ENCODE results near the gene TAF3.

TAF3 gene

DNA sequence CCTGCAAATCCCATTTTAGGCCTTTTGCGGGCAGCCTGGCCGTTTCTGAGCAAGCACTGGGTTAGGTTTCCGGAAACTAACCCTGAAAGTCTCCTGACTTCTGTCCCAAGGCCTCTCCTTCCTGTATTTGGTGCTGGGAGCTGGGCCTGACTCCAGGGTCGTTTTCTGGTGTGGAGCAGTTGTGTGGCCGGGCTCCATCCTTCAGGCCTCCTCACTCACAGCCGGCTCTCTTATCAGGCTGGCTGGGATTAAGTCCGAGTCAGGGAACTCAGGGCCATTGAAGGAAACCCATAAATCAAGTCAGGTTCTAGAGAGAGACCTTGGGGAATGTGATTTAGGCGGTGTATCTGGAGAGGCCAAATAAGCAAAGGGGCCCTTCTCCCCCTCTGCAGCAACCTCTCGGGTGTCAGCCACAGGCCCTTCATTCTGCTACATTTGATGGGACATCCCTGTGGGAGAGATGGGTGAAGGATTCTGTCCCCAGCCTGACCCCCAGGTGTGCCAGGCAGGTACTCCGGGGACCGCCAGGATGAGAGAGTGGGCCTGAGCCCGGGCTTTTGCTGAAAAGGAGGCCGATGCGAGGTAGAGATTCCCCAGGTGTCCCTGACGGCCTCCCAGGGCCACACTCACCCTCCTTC lies 239.4 kb downstream of the TAF3 start:
- Mint-ChIP-seq H3K9me3 (ENCODE audit: low read depth) (no peaks in the 10 kb centered on the region), H3K27me3 (peaks cover 5% of the 10 kb centered on the region), H3K36me3 (peaks cover 19% of the 10 kb centered on the region), H3K4me1 (ENCODE audit: low read depth) (peaks cover 73% of the 10 kb centered on the region), H3K27ac (peak overlapping the region; percentile 96), H3K4me3 (peak overlapping the region; percentile 98)

DNA sequence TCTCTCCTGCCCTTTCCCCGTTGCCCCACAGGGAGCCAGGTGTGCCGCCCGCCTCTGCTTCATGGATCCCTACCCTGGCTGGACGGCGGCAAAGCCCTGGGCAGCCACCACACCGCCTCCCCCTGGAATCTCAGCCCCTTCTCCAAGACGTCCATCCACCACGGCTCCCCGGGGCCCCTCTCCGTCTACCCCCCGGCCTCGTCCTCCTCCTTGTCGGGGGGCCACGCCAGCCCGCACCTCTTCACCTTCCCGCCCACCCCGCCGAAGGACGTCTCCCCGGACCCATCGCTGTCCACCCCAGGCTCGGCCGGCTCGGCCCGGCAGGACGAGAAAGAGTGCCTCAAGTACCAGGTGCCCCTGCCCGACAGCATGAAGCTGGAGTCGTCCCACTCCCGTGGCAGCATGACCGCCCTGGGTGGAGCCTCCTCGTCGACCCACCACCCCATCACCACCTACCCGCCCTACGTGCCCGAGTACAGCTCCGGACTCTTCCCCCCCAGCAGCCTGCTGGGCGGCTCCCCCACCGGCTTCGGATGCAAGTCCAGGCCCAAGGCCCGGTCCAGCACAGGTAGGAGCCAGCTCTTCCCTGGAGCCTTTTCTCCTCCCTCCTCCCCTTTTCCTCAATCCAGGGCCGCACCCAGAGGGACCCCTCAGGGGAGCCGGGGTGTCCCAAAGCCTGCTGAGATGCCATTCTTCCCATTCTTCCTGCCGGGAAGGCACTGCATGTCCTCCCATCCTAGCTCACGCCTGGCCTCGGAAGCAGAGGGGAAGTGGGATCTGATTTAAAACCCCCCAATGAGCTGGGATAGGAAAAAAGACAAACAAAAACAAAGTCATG lies 240.2 kb downstream of the TAF3 start:
- Mint-ChIP-seq H3K27me3 (no peaks in the 10 kb centered on the region), H3K9me3 (ENCODE audit: low read depth) (no peaks in the 10 kb centered on the region), H3K4me3 (peak overlapping the region; percentile 98), H3K36me3 (peaks cover 21% of the 10 kb centered on the region), H3K4me1 (ENCODE audit: low read depth) (peaks cover 75% of the 10 kb centered on the region), H3K27ac (peak overlapping the region; percentile 96)

DNA sequence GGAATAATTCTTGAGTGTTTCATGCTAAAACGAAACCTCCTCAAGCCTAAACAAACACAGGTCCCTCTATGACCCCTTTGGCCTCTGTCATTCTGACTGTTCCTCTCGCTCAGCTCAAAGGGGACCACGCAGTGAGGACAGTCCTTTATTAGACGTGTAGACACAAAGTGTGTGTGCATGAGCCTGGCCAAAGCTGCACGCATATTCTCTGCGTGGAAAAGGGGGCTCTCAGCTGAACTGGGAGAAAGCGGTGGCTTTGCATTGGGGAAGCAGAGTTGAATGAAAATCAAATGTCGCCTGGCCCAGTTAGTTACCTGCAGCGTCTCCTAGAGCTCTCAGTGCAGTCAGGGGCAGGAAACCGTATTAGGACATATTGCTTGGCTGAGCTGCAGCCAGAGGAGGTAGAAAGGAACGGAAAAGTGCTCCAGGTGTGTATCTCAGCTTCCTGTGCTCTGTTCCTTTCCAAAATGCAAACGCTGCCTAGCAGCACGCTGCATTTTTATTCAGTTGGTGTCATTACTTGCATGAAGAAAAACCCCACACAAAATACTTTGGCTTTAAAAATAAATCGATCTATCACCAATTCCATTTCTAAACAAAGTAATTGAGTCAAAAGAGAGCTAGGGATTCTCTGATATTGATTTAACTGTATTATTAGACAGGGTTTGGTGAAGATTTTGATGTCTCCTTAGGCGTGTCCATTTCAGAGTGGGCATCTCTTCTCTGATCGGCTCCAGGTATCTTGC lies 241.1 kb downstream of the TAF3 start:
- H3K27ac Mint-ChIP-seq: peak overlapping the region; percentile 96
- H3K27me3 Mint-ChIP-seq: no peaks in the 10 kb centered on the region

DNA sequence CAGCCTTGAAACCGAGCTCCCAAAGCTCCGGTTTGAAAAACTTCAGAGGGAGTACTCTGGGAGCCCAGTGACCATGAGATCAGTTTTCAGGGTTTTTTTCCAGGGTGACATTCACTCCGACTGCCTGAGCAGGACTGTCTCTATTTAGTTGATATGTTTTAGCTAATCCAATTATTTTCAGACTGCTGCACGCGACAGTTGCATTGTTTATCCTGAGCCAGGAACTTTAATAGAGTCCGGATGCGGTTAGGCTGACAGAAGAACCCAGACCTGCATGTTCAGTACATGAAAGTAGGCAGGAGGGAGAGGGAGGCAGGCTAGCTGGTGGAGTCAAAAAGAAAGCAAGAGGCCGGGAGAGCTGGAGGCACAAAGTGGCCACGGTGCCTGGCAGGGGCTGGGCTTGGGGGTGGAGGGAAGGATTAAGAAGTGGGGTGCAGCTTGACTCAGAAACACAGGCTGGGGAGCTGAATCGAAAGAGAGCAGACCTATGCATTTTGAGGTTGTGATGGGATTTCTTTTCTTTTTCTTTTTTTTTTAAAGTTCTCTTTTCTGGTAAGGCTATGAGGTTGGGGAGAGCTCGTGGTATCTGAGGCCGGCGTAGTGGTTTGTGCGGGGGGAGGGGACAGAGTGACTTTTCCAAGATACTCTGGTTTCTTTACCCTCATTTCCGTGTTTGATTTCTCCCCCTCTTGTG lies 241.9 kb downstream of the TAF3 start:
- Mint-ChIP-seq H3K9me3 (ENCODE audit: low read depth) (no peaks in the 10 kb centered on the region), H3K4me3 (peak overlapping the region; percentile 98), H3K4me1 (ENCODE audit: low read depth) (peaks cover 81% of the 10 kb centered on the region), H3K27ac (peak overlapping the region; percentile 96), H3K27me3 (no peaks in the 10 kb centered on the region), H3K36me3 (peaks cover 29% of the 10 kb centered on the region)

More for the DNA sequence above, 241.1 kb downstream of the TAF3 start:
- Mint-ChIP-seq H3K36me3 (peaks cover 24% of the 10 kb centered on the region), H3K4me1 (ENCODE audit: low read depth) (peaks cover 75% of the 10 kb centered on the region), H3K9me3 (ENCODE audit: low read depth) (no peaks in the 10 kb centered on the region), H3K4me3 (peak overlapping the region; percentile 98)

DNA sequence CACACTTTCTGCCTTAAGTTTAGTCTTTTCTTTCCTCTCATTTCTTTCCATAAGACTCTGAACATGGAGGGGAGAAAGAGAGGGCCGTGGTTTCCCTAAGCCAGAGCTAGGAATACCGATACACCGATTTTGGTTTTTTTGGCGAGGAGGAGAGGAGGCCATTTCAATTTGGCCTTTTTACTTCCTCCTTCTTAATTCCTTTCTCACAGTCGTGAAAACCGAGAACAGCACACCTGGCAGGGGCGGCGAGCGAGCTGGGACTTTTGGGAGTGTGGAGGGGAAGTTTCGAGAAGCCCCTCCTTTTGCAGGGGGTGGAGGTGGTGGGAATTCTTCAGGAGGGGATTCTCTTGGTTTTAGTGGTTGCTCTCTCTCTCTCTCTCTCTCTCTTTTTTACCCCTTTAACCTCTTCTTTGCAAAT lies 242.4 kb downstream of the TAF3 start:
- no peaks in the 10 kb centered on the region for H3K9me3 Mint-ChIP-seq (ENCODE audit: low read depth)
- no peaks in the 10 kb centered on the region for H3K27me3 Mint-ChIP-seq
- peaks cover 31% of the 10 kb centered on the region for H3K36me3 Mint-ChIP-seq
- H3K27ac Mint-ChIP-seq: peak overlapping the region; percentile 96
- peaks cover 86% of the 10 kb centered on the region for H3K4me1 Mint-ChIP-seq (ENCODE audit: low read depth)
- H3K4me3 Mint-ChIP-seq: peak overlapping the region; percentile 98

DNA sequence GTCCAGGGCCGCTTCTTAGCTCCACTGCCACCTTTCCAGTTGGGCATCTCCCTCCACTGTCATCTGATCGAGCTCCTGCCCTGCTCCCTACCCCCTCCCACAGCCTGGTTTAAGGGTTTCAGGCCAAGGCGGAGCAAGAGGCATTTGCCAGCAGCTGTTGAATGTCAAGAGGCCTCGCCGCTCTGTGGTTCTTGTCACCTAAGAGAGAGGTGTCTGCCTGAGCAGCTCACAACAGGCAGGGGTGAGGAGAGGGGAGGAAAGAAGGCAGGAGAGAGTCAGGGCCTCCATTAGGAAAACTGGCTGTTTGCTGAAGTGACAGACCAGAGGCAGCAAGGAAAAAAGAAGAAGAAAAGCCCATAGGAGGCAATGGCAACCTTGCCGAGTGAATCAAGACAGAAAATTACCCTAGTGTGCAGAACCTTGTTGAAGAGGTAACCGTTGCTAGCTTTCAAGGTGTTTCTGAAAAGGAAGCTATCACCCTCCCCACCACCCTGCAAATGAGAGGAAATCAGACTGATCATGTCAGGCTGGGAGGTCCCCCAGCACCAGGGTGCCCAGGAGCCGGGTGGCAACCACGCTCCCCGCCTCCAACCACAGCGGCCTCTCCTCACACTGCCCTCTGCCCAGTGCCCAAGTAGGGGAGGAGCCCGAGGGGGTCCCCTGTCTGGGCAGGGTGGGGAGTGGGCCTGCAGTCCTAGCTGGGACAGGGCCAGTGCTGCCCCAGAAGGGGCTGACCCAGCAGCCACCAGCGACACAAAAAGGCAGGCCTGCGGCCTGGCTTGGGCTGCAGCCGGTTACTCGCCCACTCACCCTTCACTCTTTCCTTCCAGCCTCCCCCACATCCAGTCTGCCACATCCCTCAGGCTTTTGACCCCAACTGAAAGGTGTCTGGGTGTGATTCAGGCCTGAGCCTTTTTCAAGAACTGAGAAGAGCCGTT lies 243.2 kb downstream of the TAF3 start:
- Mint-ChIP-seq H3K27ac (peak overlapping the region; percentile 96), H3K9me3 (ENCODE audit: low read depth) (no peaks in the 10 kb centered on the region), H3K4me1 (ENCODE audit: low read depth) (peaks cover 93% of the 10 kb centered on the region), H3K27me3 (no peaks in the 10 kb centered on the region), H3K4me3 (peak overlapping the region; percentile 98), H3K36me3 (peaks cover 33% of the 10 kb centered on the region)

DNA sequence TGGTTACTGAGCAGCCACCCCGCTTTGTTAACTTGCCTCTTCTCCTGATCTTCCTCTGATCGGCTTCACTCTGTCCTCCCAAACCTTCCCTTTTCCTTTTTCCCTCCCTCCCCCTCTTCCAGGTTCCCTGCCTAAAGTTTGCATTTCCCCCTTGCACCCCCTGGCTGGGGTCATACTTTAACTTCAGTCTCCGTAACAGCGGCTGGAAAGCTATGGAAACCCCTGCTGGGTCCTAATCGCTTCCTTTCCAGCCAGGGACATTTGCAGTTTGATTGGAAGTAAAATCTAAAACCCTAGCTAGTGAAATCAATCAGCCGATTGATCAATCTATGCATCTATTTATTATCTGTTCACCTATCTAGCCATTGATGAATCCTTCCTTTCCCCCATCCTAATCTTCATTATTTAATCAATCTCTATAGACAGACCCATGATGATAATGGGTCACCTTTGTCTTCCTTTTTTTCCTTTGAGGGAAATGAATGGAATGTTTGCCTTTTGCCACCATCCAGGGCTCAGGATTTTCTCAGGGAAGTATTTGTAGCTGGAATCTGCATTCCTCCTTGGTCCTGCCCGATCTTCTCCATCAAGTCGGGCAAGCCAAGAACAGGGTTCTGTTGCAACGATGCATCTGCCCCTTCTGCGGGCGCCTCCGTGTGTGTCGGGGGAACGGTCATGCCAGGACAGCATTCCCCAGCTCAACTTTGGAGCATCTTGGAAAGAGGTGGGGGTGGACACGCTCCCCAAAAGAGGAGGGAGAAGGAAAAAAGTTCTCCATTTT lies 245.0 kb downstream of the TAF3 start:
- Mint-ChIP-seq H3K27ac (peak overlapping the region; percentile 96), H3K36me3 (peaks cover 36% of the 10 kb centered on the region), H3K9me3 (ENCODE audit: low read depth) (no peaks in the 10 kb centered on the region), H3K4me1 (ENCODE audit: low read depth) (peaks cover 87% of the 10 kb centered on the region), H3K4me3 (peak overlapping the region; percentile 98), H3K27me3 (no peaks in the 10 kb centered on the region)

DNA sequence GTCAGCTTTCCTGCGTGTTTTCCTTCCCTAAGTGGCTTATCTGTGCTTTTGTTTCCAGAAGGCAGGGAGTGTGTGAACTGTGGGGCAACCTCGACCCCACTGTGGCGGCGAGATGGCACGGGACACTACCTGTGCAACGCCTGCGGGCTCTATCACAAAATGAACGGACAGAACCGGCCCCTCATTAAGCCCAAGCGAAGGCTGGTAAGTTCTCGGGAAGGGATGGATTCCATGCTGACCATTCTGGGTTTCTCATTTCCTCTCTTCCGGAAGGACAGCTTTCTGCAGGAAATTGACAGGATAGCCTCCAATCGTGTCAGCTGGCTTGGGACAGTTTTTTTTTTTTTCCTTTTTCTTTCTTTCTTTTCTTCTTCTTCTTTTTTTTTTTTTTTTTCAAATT lies 245.6 kb downstream of the TAF3 start:
- Mint-ChIP-seq H3K36me3 (peaks cover 38% of the 10 kb centered on the region), H3K4me3 (peak overlapping the region; percentile 51), H3K4me1 (ENCODE audit: low read depth) (peaks cover 83% of the 10 kb centered on the region)

DNA sequence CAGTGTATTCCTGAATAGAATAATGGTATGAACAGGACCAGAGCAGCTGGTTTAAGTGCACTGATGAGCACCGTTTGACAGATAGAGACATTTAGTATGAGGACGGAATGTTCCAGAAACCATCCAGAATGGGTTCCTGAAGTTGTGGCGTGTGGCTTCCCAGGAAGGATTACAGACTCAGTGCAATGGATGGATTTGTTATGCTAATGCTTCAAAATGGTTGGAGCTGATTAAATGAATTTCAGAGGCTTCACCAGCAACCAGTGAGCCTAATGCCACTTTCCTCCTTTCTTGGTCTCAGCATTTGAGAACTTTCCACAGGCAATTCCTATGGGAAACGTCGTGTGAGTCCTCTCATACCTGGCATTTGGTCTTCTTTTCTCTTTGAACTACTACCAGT lies 246.1 kb downstream of the TAF3 start:
- H3K4me3 Mint-ChIP-seq: peak overlapping the region; percentile 51
- peak overlapping the region; percentile 81 for H3K27ac Mint-ChIP-seq
- H3K36me3 Mint-ChIP-seq: peaks cover 42% of the 10 kb centered on the region
- no peaks in the 10 kb centered on the region for H3K9me3 Mint-ChIP-seq (ENCODE audit: low read depth)
- no peaks in the 10 kb centered on the region for H3K27me3 Mint-ChIP-seq
- H3K4me1 Mint-ChIP-seq (ENCODE audit: low read depth): peaks cover 83% of the 10 kb centered on the region

More for the DNA sequence above, 245.6 kb downstream of the TAF3 start:
- H3K27me3 Mint-ChIP-seq: no peaks in the 10 kb centered on the region
- no peaks in the 10 kb centered on the region for H3K9me3 Mint-ChIP-seq (ENCODE audit: low read depth)
- peak overlapping the region; percentile 81 for H3K27ac Mint-ChIP-seq

DNA sequence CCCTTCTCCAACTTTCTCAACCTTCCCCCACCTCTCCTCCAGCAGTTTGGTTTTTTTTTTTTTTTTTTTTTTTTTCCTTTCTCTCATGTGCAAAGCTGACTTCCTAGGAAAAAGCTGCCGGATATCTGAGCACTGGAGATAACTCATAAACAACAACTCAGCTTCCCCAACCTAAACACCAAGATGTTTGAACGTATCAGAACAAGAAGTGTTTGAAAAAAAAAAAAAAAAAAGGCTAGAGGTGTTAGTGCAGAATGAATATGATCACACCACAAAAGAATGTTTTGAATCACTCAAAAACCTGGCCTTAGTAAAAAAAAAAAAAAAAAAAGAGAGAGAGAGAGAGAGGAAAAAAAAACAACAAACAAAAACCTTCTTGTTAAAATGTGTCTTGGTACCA lies 247.3 kb downstream of the TAF3 start:
- peak overlapping the region; percentile 92 for H3K27ac Mint-ChIP-seq
- no peaks in the 10 kb centered on the region for H3K9me3 Mint-ChIP-seq (ENCODE audit: low read depth)
- H3K36me3 Mint-ChIP-seq: peaks cover 40% of the 10 kb centered on the region
- no peaks in the 10 kb centered on the region for H3K27me3 Mint-ChIP-seq
- peaks cover 79% of the 10 kb centered on the region for H3K4me1 Mint-ChIP-seq (ENCODE audit: low read depth)
- peak overlapping the region; percentile 77 for H3K4me3 Mint-ChIP-seq

DNA sequence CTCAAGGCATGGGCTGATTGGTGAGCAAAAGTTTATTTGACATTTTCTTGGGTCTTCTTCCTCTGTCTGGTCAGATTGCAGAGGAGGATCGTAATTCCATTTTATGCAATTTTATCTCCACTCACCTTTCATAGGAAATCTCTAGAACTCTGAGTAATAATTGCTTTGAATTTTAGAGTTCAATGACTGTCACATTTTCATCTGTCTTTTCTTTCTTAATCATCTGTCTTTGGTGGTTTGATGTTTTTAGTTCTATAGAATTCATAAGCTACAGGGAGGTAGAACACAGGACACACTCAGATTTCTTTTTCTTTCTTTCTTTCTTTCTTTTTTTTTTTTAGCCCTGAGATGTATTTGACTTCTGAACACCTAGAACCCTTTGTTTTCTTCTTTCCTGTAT lies 247.8 kb downstream of the TAF3 start:
- H3K36me3 Mint-ChIP-seq: peaks cover 43% of the 10 kb centered on the region
- H3K9me3 Mint-ChIP-seq (ENCODE audit: low read depth): no peaks in the 10 kb centered on the region
- H3K4me3 Mint-ChIP-seq: peak overlapping the region; percentile 77
- H3K27ac Mint-ChIP-seq: peak overlapping the region; percentile 92
- H3K4me1 Mint-ChIP-seq (ENCODE audit: low read depth): peaks cover 79% of the 10 kb centered on the region
- H3K27me3 Mint-ChIP-seq: no peaks in the 10 kb centered on the region

All from activated naive CD8-positive, alpha-beta T cell (primary cell).